HG03064 (cell line): ENCODE results near the gene NCAPD3.

Source experiments
- ATAC-seq: cut with Tn5 transposase; IDR thresholded peaks from one replicate; pipeline ENCODE4 v1.9.1; 2021; ENCODE audit warnings: low read depth; ENCODE audit not compliant: unreplicated experiment

Gene NCAPD3

DNA sequence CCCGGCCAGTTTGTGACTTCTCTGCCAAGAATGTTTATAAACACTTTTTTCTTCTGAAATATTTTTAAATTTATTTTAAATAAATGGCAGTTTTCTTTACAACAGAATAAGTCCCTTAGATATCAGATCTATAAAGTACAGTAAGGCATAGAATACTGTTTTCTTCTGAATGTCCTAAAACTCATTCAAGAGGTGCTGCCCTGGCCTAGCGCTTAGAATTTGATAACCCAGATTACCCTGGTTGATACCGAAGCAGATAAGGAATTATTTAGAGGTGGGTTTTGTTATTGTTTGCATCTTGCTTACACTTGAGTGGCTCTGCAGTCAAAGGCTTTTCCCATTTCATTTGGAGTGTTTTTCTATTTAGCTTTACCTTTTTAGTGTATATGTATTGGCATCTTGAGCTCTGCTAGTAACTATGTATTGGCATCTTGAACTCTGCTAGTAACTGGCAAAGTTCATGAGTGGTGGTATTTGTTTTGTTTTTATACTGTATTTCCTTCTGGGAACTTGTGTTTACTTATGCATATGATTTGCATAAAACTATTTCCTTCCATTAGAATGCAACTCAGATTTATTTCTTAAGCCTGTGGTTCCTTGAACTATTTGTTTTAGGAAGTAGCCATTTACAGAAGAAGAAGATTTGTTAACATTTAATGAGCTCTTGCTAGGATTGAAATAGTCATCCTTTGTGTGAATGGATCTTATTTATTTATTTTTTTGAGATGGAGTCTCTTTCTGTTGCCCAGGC, 30.8 kb upstream of the NCAPD3 start:
- ATAC-seq = no peak

DNA sequence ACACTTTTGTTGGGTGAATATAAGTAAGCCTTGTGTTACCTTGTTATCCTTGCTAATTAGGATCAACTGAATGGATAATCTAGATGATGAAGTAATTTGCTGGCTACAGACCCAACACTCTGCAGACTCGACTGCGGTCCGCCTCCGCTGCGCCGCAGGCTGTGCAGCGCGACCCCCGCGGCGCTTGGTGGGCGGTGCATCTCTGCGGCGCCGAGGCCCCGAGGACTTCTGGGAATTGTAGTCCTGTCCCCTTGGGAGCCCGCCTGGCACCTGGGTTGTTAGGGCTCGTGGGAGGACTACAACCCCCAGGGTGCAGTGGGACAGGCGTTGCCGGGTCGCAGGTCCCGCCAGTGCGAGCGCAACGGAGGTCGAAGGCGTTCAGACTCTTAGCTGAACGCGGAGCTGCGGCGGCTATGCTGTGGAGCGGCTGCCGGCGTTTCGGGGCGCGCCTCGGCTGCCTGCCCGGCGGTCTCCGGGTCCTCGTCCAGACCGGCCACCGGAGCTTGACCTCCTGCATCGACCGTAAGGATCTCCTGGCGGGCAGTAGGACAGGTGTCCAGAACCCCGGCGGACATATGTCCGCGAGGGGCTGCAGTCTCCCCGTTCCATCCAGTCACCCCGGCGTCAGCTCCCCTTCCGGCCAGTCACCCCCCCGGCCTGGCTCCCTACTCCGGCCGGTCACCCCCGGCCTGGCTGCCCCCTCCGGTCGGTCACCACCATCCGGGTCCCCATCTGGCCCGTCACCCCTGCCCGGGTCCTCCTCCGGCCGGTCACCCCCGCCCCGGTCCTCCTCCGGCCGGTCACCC, 29.6 kb upstream of the NCAPD3 start, which contains the start of the genes ACAD8 and THYN1:
Gene ACAD8, plus strand, starts transcription at position 381 of the 806 bp plus-strand sequence. Its CDS starts 33 bp downstream, at position 414.
Gene THYN1, minus strand, starts transcription at position 165 of the 806 bp plus-strand sequence. CDS start 470 bp downstream, outside the sequence.
- peak; percentile 99 for ATAC-seq

DNA sequence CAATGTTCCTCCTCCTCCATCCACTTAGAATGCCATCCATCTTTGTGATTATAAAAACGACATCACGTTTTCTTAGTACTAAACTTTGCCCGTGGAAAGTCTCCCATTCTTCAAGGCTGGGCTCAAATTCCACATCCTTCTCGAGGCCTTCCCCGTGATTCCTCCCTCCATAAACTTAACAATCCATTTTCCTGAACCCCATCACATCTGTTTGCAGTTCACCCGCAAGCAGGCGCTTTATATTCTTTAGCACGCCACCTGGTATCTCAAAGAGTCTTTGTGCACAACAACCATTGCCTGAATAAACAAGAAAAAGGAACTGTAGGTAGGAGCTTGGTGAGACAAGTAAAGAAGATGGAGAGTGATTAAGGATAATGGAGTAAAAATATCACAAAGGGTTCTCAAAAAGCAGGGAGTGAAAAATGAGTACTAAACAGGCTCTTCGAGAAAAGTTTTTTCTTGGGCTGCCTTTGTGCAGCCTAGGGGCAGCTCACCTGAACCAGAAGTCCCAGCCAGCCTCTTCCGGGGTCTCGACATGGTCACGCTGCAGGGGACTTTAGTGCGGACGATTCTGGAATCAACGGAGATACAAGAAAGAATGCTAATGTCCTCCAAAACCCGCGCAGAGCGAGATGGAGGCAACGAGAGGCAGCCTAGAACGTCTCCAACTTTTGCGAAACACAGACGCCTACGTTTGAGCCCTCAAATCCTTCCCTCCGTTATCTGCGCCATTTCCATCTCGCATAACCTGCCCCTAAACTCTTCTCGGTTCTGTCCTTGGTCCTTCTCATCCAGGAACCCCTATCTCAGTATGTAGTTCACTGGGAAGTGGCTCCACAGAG, 28.8 kb upstream of the NCAPD3 start:
- peak; percentile 31 for ATAC-seq

DNA sequence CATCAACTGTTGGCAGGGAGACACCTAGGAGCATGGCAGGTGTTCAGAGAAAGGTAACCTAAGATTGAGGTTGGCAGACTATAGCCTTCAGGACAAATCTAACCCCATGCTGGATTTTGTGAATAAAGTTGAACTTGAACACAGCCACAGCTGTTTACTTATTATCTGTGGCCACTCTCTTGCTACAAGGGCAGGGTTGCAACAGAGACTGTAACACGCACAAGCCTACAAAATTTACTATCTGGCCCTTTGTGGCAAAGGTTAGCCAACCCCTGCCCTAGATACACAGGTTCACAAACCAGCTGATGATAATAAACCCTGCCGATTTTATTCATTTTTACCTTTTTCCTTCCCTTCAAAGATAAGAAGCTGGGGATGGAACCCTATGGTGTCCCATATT, 26.9 kb upstream of the NCAPD3 start:
- no peak for ATAC-seq

DNA sequence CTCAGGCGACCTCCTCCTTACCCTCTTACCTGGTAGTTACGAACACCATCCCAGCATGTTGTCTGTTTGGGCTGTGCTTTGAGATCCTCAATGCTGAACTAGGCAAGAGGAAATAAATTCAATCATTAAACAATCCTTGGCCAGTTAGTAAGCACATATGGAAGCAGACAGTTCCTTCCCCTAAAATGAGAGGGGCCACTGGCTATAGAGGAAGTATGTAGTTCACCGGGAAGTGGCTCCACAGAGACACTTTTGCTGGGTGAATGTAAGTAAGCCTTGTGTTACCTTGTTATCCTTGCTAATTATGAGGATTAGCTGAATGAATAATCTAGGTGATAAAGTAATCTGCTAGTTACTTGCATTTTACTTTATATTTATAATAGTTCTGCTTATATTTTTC, 26.5 kb upstream of the NCAPD3 start:
- ATAC-seq = no peak

DNA sequence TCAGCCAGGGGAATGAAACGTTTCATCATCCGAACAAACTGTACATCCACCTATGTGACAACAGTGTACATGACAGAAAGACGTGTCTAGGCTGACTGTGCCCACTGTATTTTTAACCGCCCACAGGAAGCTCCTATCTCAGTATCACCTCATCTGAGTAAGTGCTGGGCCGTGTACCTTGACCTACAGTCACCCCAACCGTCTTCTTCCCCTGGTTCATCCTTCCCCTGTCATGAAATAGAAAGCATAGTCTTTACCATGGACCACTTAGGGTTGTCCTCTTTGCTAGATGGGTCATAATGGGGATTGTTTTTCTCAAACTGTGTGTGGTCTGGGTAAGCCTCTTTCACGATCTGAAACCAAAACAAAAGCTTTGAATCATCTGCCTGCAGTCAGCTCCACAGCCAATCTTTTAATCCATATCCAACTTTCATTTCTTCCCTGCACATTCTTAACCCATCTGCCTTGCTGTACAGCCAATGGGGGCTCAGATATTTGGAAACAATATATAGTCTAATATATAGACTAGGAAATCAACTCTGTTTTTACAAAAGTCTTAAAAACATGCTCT, 25.2 kb upstream of the NCAPD3 start:
- ATAC-seq = no peak

DNA sequence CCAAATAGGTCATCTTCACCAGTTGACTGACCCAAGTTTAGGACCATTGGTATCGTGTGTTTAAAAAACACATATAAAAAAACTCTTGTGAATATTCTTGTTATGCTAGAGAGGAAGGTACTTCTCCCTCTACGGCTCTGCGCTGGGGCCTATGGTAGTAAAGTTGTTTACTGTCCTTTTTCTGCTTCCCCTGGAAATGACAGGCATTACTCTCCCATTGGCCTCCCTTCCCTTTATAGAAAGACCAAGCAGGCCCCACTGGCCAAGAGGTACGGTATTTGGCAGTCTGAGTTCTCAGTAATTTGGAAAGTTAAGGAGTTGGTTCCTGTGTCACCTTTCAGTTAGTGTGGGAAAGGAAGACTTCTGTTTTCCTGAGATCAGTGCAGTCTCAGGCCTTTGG, 22.9 kb upstream of the NCAPD3 start:
- ATAC-seq = no peak

DNA sequence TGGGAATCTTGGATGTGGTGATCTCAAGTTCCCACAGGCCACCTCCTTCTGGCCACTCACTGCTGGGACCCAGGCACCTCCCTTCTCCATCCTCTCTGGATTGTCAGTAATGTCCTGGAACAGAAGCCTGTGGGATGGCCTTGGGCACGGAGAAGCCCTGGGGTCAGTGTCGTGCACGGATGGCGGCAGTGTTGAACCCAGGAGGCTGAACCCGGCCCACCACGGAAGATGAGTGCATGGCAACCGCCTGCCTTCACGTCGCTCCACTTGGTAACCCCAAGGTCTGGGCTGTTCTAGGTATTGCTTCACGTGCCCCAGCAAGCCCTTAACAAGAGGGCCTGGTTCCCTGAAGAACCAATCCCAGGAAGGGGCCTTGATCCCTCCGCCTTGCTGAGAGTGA, 22.3 kb upstream of the NCAPD3 start:
- ATAC-seq = no peak

DNA sequence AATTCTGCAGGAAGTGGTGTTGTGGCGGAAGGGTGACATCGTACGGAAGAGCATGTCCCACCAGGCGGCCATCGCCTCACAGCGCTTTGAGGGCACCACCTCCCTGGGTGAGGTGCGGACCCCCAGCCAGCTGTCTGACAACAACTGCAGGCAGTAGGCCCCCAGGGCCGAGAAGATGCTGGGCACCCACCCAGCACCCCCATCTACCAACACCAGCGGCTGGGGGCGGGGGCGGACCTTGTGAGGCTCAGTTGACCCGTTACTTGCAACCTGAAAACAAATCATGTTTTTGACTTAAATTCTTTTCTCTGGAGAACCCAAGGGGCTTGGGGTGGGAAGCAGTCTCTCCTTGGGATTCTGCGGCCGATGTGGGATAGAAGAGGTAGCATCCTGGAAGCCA, 21.7 kb upstream of the NCAPD3 start:
- no peak for ATAC-seq

DNA sequence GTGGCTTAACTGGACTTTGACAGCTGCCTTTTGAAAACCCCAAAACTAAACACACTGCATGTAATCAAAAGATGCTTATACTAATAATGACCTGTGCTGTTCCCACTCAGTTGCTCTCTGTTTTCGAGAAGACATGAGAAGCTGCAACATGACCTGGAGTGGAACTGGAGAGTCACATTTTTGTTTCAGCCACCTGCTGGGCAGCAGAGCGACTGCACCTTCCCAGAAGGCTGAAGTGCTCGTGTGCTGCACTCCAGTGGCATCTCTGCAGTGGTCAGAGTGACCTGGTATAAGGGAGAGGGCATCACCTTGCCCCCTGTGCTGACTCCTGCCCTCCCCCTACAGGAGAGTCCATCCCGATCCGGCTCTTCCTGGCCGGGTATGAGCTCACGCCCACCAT, 20.8 kb upstream of the NCAPD3 start:
- ATAC-seq = peak; percentile 69

DNA sequence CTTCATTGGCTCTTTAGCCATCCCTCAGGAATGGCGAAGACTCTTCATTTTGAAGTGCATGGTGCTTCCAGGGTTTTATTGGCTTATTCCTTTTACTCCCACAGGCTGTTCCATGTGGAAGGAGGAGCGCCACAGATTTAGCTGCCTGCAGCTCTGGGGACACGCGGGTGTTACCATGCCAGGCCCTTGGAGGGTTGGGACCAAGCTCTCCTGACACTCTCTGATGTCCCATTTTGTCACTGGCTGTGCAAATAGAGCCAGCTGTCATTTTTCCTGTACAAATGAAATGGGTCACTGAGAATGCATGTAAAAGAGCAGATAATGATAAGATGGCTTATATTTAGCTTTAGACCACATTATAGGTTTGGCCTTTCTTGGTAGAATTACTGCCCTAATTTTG, 20.1 kb upstream of the NCAPD3 start:
- no peak for ATAC-seq

DNA sequence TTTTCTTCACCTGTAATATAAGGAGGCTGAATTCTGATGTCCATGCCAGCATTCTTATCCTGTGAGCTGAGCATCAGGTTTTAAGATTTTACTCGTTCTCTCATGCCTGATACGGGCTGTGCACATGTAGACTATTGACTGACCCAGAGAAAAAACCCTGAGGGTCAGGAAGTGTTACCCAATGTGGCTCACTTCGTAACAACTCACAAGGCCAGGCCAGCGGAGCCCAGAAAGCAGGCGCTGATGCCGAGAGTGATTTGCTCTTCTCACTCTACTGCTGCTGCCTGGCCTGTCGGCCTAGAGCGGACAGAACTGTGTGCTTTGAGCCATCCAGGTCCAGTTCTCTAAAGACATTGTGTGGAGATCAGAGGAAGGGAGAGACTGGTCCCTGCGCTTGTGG, 18.6 kb upstream of the NCAPD3 start:
- ATAC-seq = no peak

DNA sequence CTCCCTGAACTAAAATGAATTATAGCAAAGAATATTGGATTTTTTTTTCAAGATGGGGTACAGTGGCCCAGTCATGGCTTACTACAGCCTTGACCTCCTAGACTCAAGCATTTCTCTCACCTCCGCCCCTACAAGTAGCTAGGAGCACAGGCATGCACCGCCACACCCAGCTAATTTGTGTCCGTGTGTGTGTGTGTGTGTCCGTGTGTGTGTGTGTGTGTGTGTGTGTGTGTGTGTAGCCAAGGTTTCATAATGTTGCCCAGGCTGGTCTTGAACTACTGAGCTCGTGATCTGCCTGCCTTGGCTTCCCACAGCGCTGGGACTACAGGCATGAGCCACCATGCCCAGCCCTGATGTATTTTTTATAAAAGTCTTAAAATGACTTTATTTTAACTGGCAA, 16.8 kb upstream of the NCAPD3 start:
- no peak for ATAC-seq

DNA sequence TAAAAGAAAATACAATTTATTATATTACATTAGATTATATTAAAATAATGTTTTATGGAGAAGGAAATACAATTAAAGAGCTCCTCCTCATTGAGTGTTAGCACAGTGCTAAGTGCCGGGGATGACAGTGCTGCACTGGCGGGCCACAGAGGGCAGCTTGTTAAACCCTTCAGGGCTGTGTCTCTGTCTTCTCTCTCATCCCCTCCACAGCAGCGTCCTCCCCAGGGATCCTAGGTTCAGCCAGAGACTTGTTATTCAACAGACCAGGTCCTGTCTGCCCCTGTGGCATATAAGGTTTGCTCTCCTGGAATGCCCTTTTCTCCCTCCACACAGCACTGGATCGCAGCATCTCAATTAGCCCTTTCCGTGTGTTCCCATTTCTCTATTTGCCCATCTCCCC, 15.2 kb upstream of the NCAPD3 start:
- no peak for ATAC-seq

DNA sequence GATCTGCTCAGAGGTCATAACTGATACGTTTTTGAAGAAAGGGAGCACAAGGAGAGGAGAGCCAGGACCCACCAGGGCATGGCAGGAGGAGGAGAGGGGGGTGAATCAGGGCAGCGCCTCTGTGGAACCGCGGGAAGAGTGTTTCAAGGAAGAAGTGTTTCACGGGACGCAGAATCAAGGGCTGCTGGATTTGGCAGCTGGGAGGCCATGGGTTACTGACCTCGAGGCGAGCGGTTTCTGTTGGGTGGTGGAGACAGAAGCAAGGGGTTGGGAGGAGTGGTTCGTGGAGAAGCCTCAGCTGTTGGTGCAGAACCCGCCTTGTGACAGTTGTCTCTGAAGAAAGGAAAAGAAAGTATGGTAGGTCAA, 13.8 kb upstream of the NCAPD3 start:
- ATAC-seq = no peak

DNA sequence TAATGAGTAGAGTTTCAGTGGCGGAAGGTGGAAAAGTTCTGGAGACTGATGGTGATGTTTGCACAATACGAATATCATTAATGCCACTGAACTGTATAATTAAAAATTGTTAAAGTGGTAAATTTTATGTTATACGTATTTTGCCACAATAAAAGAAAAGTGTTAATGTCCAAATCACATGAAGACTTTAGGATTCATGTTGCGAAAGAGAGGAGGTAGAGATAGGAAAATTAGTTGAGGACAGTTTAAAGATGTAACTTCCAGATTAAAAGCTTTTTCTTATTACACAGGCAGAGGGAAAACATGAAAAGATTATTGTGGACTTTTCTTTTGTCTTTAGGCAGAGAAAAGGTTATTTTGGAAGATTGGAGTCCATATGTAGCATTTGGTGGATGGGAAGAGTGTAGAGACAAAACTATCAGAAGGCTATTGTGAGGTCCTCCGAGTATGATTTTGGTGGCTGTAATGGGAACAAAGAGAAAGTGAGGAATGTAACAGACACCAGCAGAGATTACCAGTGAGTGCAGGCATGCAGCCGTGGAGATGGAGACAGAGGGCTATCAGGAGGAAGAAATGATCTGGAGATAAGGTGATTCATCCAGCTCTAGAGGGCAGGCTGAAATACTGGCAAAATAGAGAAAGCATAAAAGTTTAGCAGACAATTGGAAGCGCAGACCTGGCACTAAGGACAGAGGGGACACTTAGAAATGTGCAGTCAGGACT, 13.2 kb upstream of the NCAPD3 start:
- no peak for ATAC-seq

DNA sequence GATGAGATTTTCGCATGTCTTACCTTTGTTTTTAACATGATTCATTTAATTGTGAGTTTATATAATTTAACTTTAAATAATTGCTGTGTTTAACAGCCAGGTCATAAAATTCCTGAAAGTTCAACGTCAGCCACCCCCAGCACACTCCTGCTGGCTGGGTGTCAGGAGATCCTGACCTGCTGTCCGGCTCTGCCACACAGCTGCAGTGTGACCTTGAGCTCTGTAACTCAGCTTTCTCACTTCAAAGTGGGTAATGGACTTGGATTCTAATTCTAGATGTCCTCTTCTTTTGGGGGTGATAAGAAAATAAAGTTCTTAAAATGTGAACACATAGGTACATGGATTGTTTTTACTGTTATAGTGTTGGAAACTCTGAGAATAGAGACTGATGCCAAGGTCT, 11.6 kb upstream of the NCAPD3 start:
- no peak for ATAC-seq

DNA sequence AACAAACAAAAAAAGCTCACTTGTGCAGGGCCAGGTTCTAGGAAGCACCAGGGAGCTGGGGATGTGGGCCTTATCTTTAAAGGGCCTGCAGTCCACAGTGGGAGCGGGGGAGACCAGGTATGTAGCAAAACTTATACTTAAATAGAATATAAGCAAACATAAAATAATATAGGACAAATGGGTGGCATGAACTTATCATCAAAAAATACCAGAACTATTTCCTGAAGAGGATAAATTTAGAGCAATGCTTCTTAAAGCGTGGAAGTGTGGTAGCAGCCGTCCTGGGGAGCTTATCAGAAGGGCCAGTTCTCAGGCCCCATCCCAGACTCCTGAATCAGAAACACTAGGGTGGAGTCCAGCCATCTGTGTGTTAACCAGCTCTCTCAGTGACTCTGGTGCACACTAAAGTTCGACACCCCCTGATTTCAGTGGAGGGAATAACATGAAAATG, 10.0 kb upstream of the NCAPD3 start:
- ATAC-seq = no peak

DNA sequence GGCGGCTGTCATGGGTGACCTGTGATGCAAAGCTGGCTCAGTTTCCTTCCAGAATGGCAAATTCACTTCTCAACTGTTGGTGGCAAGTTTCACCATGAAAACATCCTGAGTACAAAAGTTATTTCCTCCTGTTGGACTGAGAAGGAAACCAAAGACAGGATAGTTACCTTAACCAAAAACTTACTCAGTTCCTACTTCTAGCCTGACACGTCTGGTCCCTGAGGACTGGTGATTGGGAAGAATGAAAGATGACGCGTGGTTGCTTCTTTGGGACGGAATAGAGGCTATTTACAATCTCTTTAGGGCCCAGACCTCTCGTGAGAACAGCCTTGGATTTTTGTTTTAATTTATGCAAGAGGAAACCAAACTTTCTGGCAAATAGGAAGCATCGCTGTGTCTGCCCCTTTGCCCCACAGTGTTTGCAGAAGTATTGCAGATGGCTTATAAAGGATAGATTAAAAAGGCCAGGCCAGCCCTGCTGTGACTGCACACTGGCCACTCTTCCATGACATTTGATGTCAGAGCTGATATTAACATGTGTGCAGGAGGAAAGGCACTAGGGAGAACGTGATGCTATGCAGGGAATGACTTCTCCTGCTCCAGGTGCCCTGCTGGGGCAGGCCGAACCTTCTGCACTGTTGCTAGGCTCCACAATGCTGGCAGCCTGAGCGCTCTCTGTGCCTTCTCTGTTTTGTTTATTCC, 8.3 kb upstream of the NCAPD3 start:
- ATAC-seq = no peak
